ENCODE data around the gene PNPLA3. TPM values are rescaled to one million over a fixed set of nuclear protein-coding genes. Genes with fewer than 3 reads are reported as not detected.

The PNPLA3 gene
- total and polyA plus RNA-seq, 9 of the 15 experiments (the other 6 are each of a cell fraction or from before 2014, with no cell fraction given): 0.20 to 0.48 (median 0.38) TPM; not detected in 6

- FAIRE-seq (no peak), ATAC-seq (no peak), DNase-seq (ENCODE audit: extremely low read depth in 1 of 4, low spot score in 3 of 4) (no peak)
- CTCF ChIA-PET (ENCODE audit: low intra/inter-chr PET ratio): interaction anchor here (1.8 kb wide), 1 partner anchor 90 kb away, joined by 7 read pairs; no protein-coding TSS in a partner anchor
- Histone ChIP-seq H3K4me1 (replicated peaks in 1 of 2; ENCODE audit: control insufficient read depth in 2 of 2, insufficient read depth in 2 of 2, low read length in 2 of 2) (peaks cover 0 to 7% of the 10 kb centered on the region in 2 experiments; a peak in 1 of 5 replicates), H3K4me3 (no peak overlapping the region), H3K9me3 (replicated peaks; ENCODE audit: control insufficient read depth, insufficient read depth, low read depth, low read length) (no peaks in the 10 kb centered on the region), H3K27me3 (ENCODE audit: control insufficient read depth in 2 of 2, insufficient read depth in 2 of 2, low read length in 2 of 2) (no peaks in the 10 kb centered on the region), H3K36me3 (ENCODE audit: control insufficient read depth, insufficient read depth, low read length) (peaks cover 59% of the 10 kb centered on the region; the same call in 2 of the 3 replicates), H3K9me1 (ENCODE audit: control insufficient read depth, insufficient read depth, low read length) (no peaks in the 10 kb centered on the region), H3K27ac (ENCODE audit: extremely low read depth, low read depth, low read length) (no peak overlapping the region), H4K20me1 (replicated peaks; ENCODE audit: control insufficient read depth, insufficient read depth, low read length) (peaks cover 10% of the 10 kb centered on the region; the same call in 1 of the 2 replicates), H3K9ac (ENCODE audit: insufficient read depth in 1 of 2, low read depth in 2 of 2, low read length in 2 of 2) (no peak overlapping the region), H2AFZ (ENCODE audit: low read depth, low read length) (no peak overlapping the region), H3K4me2 (ENCODE audit: insufficient read depth, low read length) (no peak overlapping the region), H3K79me2 (ENCODE audit: control insufficient read depth, insufficient read depth, low read length) (no peaks in the 10 kb centered on the region)
- no peak for TF ChIP-seq HDGF (IDR thresholded peaks at IDR 0.05)
- TF ChIP-seq BHLHE40 (IDR thresholded peaks at IDR 0.05; ENCODE audit: low read length): no peak
- TF ChIP-seq ZBED1 (IDR thresholded peaks at IDR 0.05): no peak
- no peak for TF ChIP-seq ZNF431 (CRISPR knock-in tag; IDR thresholded peaks at IDR 0.05)
- no peak for TF ChIP-seq TAF7 (tag; IDR thresholded peaks at IDR 0.05)
- TF ChIP-seq ZNF23 (CRISPR knock-in tag; IDR thresholded peaks at IDR 0.05): no peak
- TF ChIP-seq ZBTB1 (CRISPR knock-in tag; IDR thresholded peaks at IDR 0.05; ENCODE audit: borderline replicate concordance, low read depth): no peak
- TF ChIP-seq CCNT2 (IDR thresholded peaks at IDR 0.05; ENCODE audit: borderline replicate concordance, extremely low read depth, insufficient read length, low read depth, low read length): no peak
- TF ChIP-seq WHSC1 (IDR thresholded peaks at IDR 0.05; ENCODE audit: low read length): no peak
- no peak for TF ChIP-seq BRF2 (IDR thresholded peaks at IDR 0.05; ENCODE audit: borderline replicate concordance, insufficient read depth, insufficient read length)
- no peak for TF ChIP-seq KLF1 (tag; IDR thresholded peaks at IDR 0.05)
- TF ChIP-seq FOXA1 (IDR thresholded peaks at IDR 0.05; ENCODE audit: borderline replicate concordance): no peak
- no peak for TF ChIP-seq FOXJ2 (tag; IDR thresholded peaks at IDR 0.05)
- no peak for TF ChIP-seq ZNF140 (CRISPR knock-in tag; IDR thresholded peaks at IDR 0.05)
- TF ChIP-seq CEBPB (tag; IDR thresholded peaks at IDR 0.05): no peak
- in situ Hi-C loops (cut with MboI): loop anchor here (5.0 kb wide), 1 partner anchor 81 kb away; no protein-coding TSS in a partner anchor
- BruUV-seq (replicated peaks): no TSS peak
- WGBS (ENCODE audit: insufficient coverage, low coverage, missing lambda C conversion rate): 87% methylated on average over 17 of the region's 45 CpGs
- intact Hi-C loops (cut with micrococcal nuclease): loop anchor here (10.0 kb wide), 1 partner anchor 628 kb away; no protein-coding TSS in a partner anchor
- POLR2A ChIA-PET: no interaction called here
These were observed 72.8 kb downstream of the PNPLA3 start for GRCh38 chr22:43996170-43996980.

Measured in K562 (cell line).